ENCODE data around the gene CHMP4A. TPM values are rescaled to one million over a fixed set of nuclear protein-coding genes. Genes with fewer than 3 reads are reported as not detected.

CHMP4A gene
- total and polyA plus RNA-seq, 2 donors (not counting 1 experiment from before 2014, with no cell fraction given): 91.2 to 103 TPM

GRCh38 chr14:24259282-24260025 lies 46.2 kb upstream of the CHMP4A start:
- Histone ChIP-seq H3K27ac (ENCODE audit: low read length in 2 of 2) (no peak overlapping the region), H2AFZ (ENCODE audit: insufficient read depth, low read depth, low read length, poor library complexity, severe bottlenecking) (no peak overlapping the region), H3K36me3 (replicated peaks in 1 of 2; ENCODE audit: control extremely low read depth in 1 of 2, control insufficient read depth in 1 of 2, extremely low read depth in 1 of 2, insufficient read depth in 2 of 2, low read length in 1 of 2) (peaks cover 0 to 14% of the 10 kb centered on the region in 2 experiments), H3K4me1 (ENCODE audit: control insufficient read depth in 2 of 2, insufficient read depth in 2 of 2, low read length in 2 of 2) (no peaks in the 10 kb centered on the region), H3K4me2 (replicated peaks; ENCODE audit: low read depth, low read length, poor library complexity, severe bottlenecking) (no peak overlapping the region), H3K27me3 (replicated peaks in 1 of 4; ENCODE audit: control extremely low read depth in 1 of 4, control insufficient read depth in 3 of 4, insufficient read depth in 4 of 4, low read length in 3 of 4) (no peaks in the 10 kb centered on the region), H3K79me2 (ENCODE audit: control insufficient read depth, insufficient read depth, low read length) (no peaks in the 10 kb centered on the region), H3K9ac (ENCODE audit: low read length) (no peak overlapping the region), H4K20me1 (ENCODE audit: control insufficient read depth, insufficient read depth, low read length, poor library complexity, severe bottlenecking) (no peaks in the 10 kb centered on the region), H3K9me3 (ENCODE audit: control extremely low read depth in 1 of 3, control insufficient read depth in 2 of 3, insufficient read depth in 1 of 3, low read length in 2 of 3) (no peaks in the 10 kb centered on the region), H3K4me3 (ENCODE audit: control extremely low read depth in 1 of 5, extremely low read depth in 1 of 5, insufficient read depth in 1 of 5, low read depth in 2 of 5, low read length in 4 of 5) (no peak overlapping the region)
- intact Hi-C loops (cut with micrococcal nuclease): no loop called here
- Mint-ChIP-seq H3K4me1 (no peaks in the 10 kb centered on the region), H3K9me3 (ENCODE audit: insufficient read depth) (no peaks in the 10 kb centered on the region), H3K4me3 (no peak overlapping the region), H3K27ac (no peak overlapping the region), H3K27me3 (no peaks in the 10 kb centered on the region)
- no peak for ATAC-seq (ENCODE audit: low read depth)
- WGBS (ENCODE audit: insufficient coverage): 95% methylated on average over 16 of the region's 16 CpGs
- POLR2A ChIA-PET: no interaction called here
- TF ChIP-seq CTCF (IDR thresholded peaks at IDR 0.05) (no peak), EZH2 (IDR thresholded peaks at IDR 0.05; ENCODE audit: borderline replicate concordance, insufficient read depth, low read depth, low read length, poor library complexity, severe bottlenecking) (no peak)
- no peak for DNase-seq
- CTCF ChIA-PET: no interaction called here

GRCh38 chr14:24258548-24259265 lies 45.4 kb upstream of the CHMP4A start:
- DNase-seq (no peak), ATAC-seq (ENCODE audit: low read depth) (no peak)
- H3K27me3 ChIP-seq (replicated peaks in 1 of 4; ENCODE audit: control extremely low read depth in 1 of 4, control insufficient read depth in 3 of 4, insufficient read depth in 4 of 4, low read length in 3 of 4): no peaks in the 10 kb centered on the region
- TF ChIP-seq EZH2 (IDR thresholded peaks at IDR 0.05; ENCODE audit: borderline replicate concordance, insufficient read depth, low read depth, low read length, poor library complexity, severe bottlenecking): no peak
- TF ChIP-seq CTCF (IDR thresholded peaks at IDR 0.05): no peak
- H3K27ac ChIP-seq (ENCODE audit: low read length in 2 of 2): no peak overlapping the region
- no peaks in the 10 kb centered on the region for H3K9me3 ChIP-seq (ENCODE audit: control extremely low read depth in 1 of 3, control insufficient read depth in 2 of 3, insufficient read depth in 1 of 3, low read length in 2 of 3)
- no peaks in the 10 kb centered on the region for H4K20me1 ChIP-seq (ENCODE audit: control insufficient read depth, insufficient read depth, low read length, poor library complexity, severe bottlenecking)
- H3K4me3 Mint-ChIP-seq: no peak overlapping the region
- H3K4me1 Mint-ChIP-seq: no peaks in the 10 kb centered on the region
- no peak overlapping the region for H2AFZ ChIP-seq (ENCODE audit: insufficient read depth, low read depth, low read length, poor library complexity, severe bottlenecking)
- H3K4me1 ChIP-seq (ENCODE audit: control insufficient read depth in 2 of 2, insufficient read depth in 2 of 2, low read length in 2 of 2): no peaks in the 10 kb centered on the region
- no peaks in the 10 kb centered on the region for H3K79me2 ChIP-seq (ENCODE audit: control insufficient read depth, insufficient read depth, low read length)
- H3K27me3 Mint-ChIP-seq: no peaks in the 10 kb centered on the region
- H3K36me3 ChIP-seq (replicated peaks in 1 of 2; ENCODE audit: control extremely low read depth in 1 of 2, control insufficient read depth in 1 of 2, extremely low read depth in 1 of 2, insufficient read depth in 2 of 2, low read length in 1 of 2): peaks cover 0 to 21% of the 10 kb centered on the region in 2 experiments
- H3K4me3 ChIP-seq (ENCODE audit: control extremely low read depth in 1 of 5, extremely low read depth in 1 of 5, insufficient read depth in 1 of 5, low read depth in 2 of 5, low read length in 4 of 5): no peak overlapping the region
- no peak overlapping the region for H3K27ac Mint-ChIP-seq
- no peaks in the 10 kb centered on the region for H3K9me3 Mint-ChIP-seq (ENCODE audit: insufficient read depth)
- intact Hi-C loops (cut with micrococcal nuclease): no loop called here
- no peak overlapping the region for H3K4me2 ChIP-seq (replicated peaks; ENCODE audit: low read depth, low read length, poor library complexity, severe bottlenecking)
- 96% methylated on average over 18 of the region's 18 CpGs for WGBS (ENCODE audit: insufficient coverage)
- CTCF ChIA-PET: no interaction called here
- POLR2A ChIA-PET: interaction anchor here (0.6 kb wide), 1 partner anchor 24 kb away, joined by 5 read pairs; no protein-coding TSS in a partner anchor
- H3K9ac ChIP-seq (ENCODE audit: low read length): no peak overlapping the region

Measured in B cell (primary cell).